ENCODE results near the gene FCMR.
A peak's percentile ranks its signal among the peaks of the same experiment; 100 is the strongest.

The FCMR gene

GRCh38 chr1:206921772-206922265, at the start of gene FCMR:
FCMR (minus strand) TSS chr1:206921941; CDS start chr1:206921854, 87 bp downstream.
- no peak within 1 kb of the TSS for H3K27ac Mint-ChIP-seq
- H3K4me3 Mint-ChIP-seq: no peak within 1 kb of the TSS
- no peaks in the 10 kb centered on the region for H3K36me3 Mint-ChIP-seq (ENCODE audit: low read depth)
- DNase-seq: no peak
- H3K4me1 Mint-ChIP-seq: no peaks in the 10 kb centered on the region
- no peak for TF ChIP-seq CTCF (IDR thresholded peaks at IDR 0.05)
- peaks cover 7% of the 10 kb centered on the region for H3K27me3 Mint-ChIP-seq (ENCODE audit: low read depth, poor library complexity)
- H3K9me3 Mint-ChIP-seq: no peaks in the 10 kb centered on the region

GRCh38 chr1:206971029-206971655, 49.4 kb upstream of the FCMR start:
- no peak for TF ChIP-seq CTCF (IDR thresholded peaks at IDR 0.05)
- DNase-seq: no peak
- no peak overlapping the region for H3K4me3 Mint-ChIP-seq
- H3K27me3 Mint-ChIP-seq (ENCODE audit: low read depth, poor library complexity): peaks cover 38% of the 10 kb centered on the region
- H3K9me3 Mint-ChIP-seq: no peaks in the 10 kb centered on the region
- no peaks in the 10 kb centered on the region for H3K4me1 Mint-ChIP-seq
- H3K36me3 Mint-ChIP-seq (ENCODE audit: low read depth): no peaks in the 10 kb centered on the region
- H3K27ac Mint-ChIP-seq: no peak overlapping the region

- Mint-ChIP-seq H3K9me3 (no peaks in the 10 kb centered on the region), H3K4me3 (no peak within 1 kb of the TSS), H3K27ac (no peak within 1 kb of the TSS), H3K36me3 (ENCODE audit: low read depth) (no peaks in the 10 kb centered on the region), H3K27me3 (ENCODE audit: low read depth, poor library complexity) (peaks cover 39% of the 10 kb centered on the region), H3K4me1 (no peaks in the 10 kb centered on the region)
- TF ChIP-seq CTCF (IDR thresholded peaks at IDR 0.05): no peak
- DNase-seq: no peak
These were observed 48.7 kb upstream of the FCMR start, which contains the start of gene FCAMR for GRCh38 chr1:206970446-206970845. FCAMR (minus strand) TSS chr1:206970460; CDS start chr1:206970125, 335 bp downstream.

GRCh38 chr1:206969090-206969489, 47.3 kb upstream of the FCMR start:
- no peak for DNase-seq
- H3K9me3 Mint-ChIP-seq: peaks cover 8% of the 10 kb centered on the region
- H3K4me3 Mint-ChIP-seq: no peak overlapping the region
- H3K36me3 Mint-ChIP-seq (ENCODE audit: low read depth): no peaks in the 10 kb centered on the region
- H3K27me3 Mint-ChIP-seq (ENCODE audit: low read depth, poor library complexity): peaks cover 47% of the 10 kb centered on the region
- no peaks in the 10 kb centered on the region for H3K4me1 Mint-ChIP-seq
- H3K27ac Mint-ChIP-seq: no peak overlapping the region
- TF ChIP-seq CTCF (IDR thresholded peaks at IDR 0.05): no peak

GRCh38 chr1:206967096-206967849, 45.5 kb upstream of the FCMR start:
- Mint-ChIP-seq H3K9me3 (peaks cover 8% of the 10 kb centered on the region), H3K36me3 (ENCODE audit: low read depth) (no peaks in the 10 kb centered on the region), H3K27ac (peak overlapping the region; percentile 75), H3K4me1 (no peaks in the 10 kb centered on the region), H3K4me3 (no peak overlapping the region), H3K27me3 (ENCODE audit: low read depth, poor library complexity) (peaks cover 37% of the 10 kb centered on the region)
- no peak for DNase-seq
- TF ChIP-seq CTCF (IDR thresholded peaks at IDR 0.05): no peak
